GM11168 (cell line): ENCODE results near the gene UNC50.
"Not testable (repeated sequence)": the region's sequence is repeated elsewhere in the genome, so short reads cannot be mapped to it uniquely, and the experiment has no call there.

Experiments used
- in situ Hi-C: fragments of 300-500 bp; cut with MboI; formaldehyde crosslinking; loops from one replicate; pipeline ENCODE4 v1.12.0; 2022; ENCODE audit warnings: low sequenced_read_pairs; ENCODE audit not compliant: unreplicated experiment

UNC50 gene

GRCh38 chr2:98658816-98659490 lies 50.6 kb downstream of the UNC50 start:
- in situ Hi-C loops, result no loop called here

- in situ Hi-C loops, result not testable (repeated sequence)
These were observed 51.1 kb downstream of the UNC50 start for GRCh38 chr2:98659491-98659840.

GRCh38 chr2:98663511-98664090 lies 55.2 kb downstream of the UNC50 start:
- in situ Hi-C loops, result loop anchor here (10.0 kb wide), 1 partner anchor 401 kb away; no protein-coding TSS in a partner anchor

GRCh38 chr2:98664323-98664722 lies 55.9 kb downstream of the UNC50 start:
- in situ Hi-C loops, result loop anchor here (10.0 kb wide), 1 partner anchor 400 kb away; no protein-coding TSS in a partner anchor

- in situ Hi-C loops, result loop anchor here (10.0 kb wide), 1 partner anchor 399 kb away; no protein-coding TSS in a partner anchor
These were observed 57.3 kb downstream of the UNC50 start for GRCh38 chr2:98665677-98666076.
